ENCODE measurements around the gene UFM1.
"Not testable (repeated sequence)": the region's sequence is repeated elsewhere in the genome, so short reads cannot be mapped to it uniquely, and the experiment has no call there.

UFM1 gene

GRCh38 chr13:38365661-38366060, 16.0 kb downstream of the UFM1 start:
- no peak overlapping the region for H3K27ac ChIP-seq
- TF ChIP-seq CTCF (IDR thresholded peaks at IDR 0.05) = no peak
- no peak for TF ChIP-seq ZFX (IDR thresholded peaks at IDR 0.05; ENCODE audit: borderline replicate concordance)

- TF ChIP-seq ZFX (IDR thresholded peaks at IDR 0.05; ENCODE audit: borderline replicate concordance) = no peak
- no peak overlapping the region for H3K27ac ChIP-seq
Measured at GRCh38 chr13:38366954-38367645, 17.4 kb downstream of the UFM1 start.

GRCh38 chr13:38369058-38369457, 19.4 kb downstream of the UFM1 start:
- no peak overlapping the region for H3K27ac ChIP-seq
- TF ChIP-seq CTCF (IDR thresholded peaks at IDR 0.05) (no peak), ZFX (IDR thresholded peaks at IDR 0.05; ENCODE audit: borderline replicate concordance) (no peak)

GRCh38 chr13:38370096-38370495, 20.4 kb downstream of the UFM1 start:
- H3K27ac ChIP-seq = not testable (repeated sequence)

- TF ChIP-seq ZFX (IDR thresholded peaks at IDR 0.05; ENCODE audit: borderline replicate concordance) (no peak), CTCF (IDR thresholded peaks at IDR 0.05) (no peak)
- H3K27ac ChIP-seq = peak overlapping the region; percentile 36; the same call in 1 of the 2 replicates
Measured at GRCh38 chr13:38372820-38373383, 23.3 kb downstream of the UFM1 start.

- no peak for TF ChIP-seq CTCF (IDR thresholded peaks at IDR 0.05)
- TF ChIP-seq ZFX (IDR thresholded peaks at IDR 0.05; ENCODE audit: borderline replicate concordance) = no peak
- H3K27ac ChIP-seq = no peak overlapping the region
Measured at GRCh38 chr13:38376546-38376945, 26.9 kb downstream of the UFM1 start.

GRCh38 chr13:38381890-38382289, 32.2 kb downstream of the UFM1 start:
- H3K27ac ChIP-seq = no peak overlapping the region
- TF ChIP-seq CTCF (IDR thresholded peaks at IDR 0.05) (no peak), ZFX (IDR thresholded peaks at IDR 0.05; ENCODE audit: borderline replicate concordance) (no peak)

- no peak overlapping the region for H3K27ac ChIP-seq
- TF ChIP-seq ZFX (IDR thresholded peaks at IDR 0.05; ENCODE audit: borderline replicate concordance) (no peak), CTCF (IDR thresholded peaks at IDR 0.05) (no peak)
Measured at GRCh38 chr13:38382946-38383345, 33.3 kb downstream of the UFM1 start.

Measured in 22Rv1 (cell line).